Forelimb muscle (tissue), 1 donor: ENCODE data around the gene C3orf20. TPM values are rescaled to one million over a fixed set of nuclear protein-coding genes. Genes with fewer than 3 reads are reported as not detected.

Experiments
- DNase-seq: peaks from one replicate; pipeline ENCODE4 v3.0.0-alpha.2; 2013; ENCODE audit warnings: low read depth
- polyA plus RNA-seq: library from polyadenylated mRNA; unstranded; fragments of 120-200 nt; gene quantifications from one replicate; pipeline ENCODE4 v1.2.1, GENCODE V29; 2013; ENCODE audit not compliant: insufficient read length

The C3orf20 gene
- polyA plus RNA-seq, 1 donor = 0.11 TPM

GRCh38 chr3:14773281-14773680, 98.3 kb downstream of the C3orf20 start:
- no peak for DNase-seq

DNA sequence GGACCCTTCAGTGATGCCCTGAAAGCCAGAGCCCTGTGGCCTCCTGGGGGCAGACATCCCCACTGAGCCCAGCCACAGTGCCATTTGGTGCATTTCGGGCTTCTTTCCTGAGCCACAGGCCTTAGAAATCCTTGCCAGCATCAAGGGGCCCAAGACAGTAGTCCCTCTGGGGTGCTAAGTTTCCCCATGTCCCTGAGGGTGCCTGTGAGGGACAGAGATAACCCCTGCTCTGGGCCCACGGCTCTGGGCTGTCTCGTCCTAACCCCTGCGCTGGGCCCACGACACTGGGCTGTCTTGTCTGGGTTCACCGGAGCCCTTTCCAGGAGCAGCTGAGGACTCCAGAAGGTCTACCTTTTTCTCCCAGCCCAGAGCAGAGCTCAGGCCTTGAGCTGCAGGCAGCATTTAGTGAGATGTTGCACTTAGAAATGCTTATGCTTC, 98.8 kb downstream of the C3orf20 start:
- DNase-seq = no peak

- DNase-seq = no peak
Observed at GRCh38 chr3:14774431-14774830, 99.5 kb downstream of the C3orf20 start.

- DNase-seq = no peak
Observed at GRCh38 chr3:14775011-14775410, 100.1 kb downstream of the C3orf20 start.

- DNase-seq = no peak
Observed at GRCh38 chr3:14775563-14775962, 100.6 kb downstream of the C3orf20 start.

- DNase-seq = no peak
Observed at GRCh38 chr3:14779069-14779685, 104.2 kb downstream of the C3orf20 start.

DNA sequence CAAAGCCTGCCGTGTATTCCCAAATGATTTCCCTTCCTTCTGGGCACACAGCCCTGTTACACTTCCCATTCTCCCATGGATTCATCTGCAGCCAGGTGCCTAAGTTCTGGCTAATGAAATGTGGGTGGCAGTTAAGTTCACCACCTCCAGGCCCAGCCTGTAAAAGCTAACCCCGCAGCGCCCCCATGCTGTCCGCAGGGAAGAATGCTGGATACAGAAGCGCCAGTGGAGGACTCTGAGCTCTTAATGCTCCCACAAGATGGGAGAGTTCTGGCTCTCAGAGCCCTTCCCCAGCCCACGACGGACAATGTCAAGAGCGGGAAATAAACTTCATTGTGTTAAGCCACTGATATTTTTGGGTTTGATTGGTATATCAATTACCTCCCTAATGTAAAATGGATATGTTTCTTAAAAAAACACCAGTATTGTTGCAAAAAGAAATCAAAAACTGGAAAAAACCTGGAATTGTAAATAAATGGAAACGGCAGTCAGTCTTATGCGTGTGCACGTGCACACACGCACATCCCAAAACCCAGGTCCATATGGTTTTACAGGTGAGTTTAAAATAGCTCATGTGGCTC, 106.1 kb downstream of the C3orf20 start:
- no peak for DNase-seq

DNA sequence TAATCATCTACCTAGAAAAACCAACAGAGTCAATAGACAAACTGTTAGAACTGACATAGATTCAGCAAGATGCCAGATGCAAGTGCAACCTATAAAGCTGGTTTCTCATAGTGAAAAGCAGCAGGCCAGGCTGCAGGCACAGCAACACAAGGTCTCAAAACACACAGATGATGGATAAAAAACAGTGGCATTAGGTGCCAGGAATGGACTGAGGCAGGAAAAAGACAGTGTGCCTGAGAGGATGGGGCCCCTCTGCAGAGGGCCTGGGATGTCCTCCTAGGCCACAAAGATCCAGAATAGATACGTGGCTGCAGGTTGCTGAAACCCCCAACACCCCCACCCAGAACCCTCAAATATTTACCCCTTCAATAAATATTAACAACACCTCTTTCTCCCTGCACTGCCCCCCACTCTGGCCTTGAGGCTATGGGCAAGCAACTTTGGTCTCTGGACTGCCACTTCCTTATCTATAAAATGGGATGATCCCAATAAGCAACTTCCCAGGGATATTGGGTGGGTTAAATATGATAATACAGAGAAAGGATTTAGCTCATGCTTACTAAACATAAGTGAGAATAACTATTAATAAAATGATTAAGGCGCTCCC, 108.6 kb downstream of the C3orf20 start:
- no peak for DNase-seq

DNA sequence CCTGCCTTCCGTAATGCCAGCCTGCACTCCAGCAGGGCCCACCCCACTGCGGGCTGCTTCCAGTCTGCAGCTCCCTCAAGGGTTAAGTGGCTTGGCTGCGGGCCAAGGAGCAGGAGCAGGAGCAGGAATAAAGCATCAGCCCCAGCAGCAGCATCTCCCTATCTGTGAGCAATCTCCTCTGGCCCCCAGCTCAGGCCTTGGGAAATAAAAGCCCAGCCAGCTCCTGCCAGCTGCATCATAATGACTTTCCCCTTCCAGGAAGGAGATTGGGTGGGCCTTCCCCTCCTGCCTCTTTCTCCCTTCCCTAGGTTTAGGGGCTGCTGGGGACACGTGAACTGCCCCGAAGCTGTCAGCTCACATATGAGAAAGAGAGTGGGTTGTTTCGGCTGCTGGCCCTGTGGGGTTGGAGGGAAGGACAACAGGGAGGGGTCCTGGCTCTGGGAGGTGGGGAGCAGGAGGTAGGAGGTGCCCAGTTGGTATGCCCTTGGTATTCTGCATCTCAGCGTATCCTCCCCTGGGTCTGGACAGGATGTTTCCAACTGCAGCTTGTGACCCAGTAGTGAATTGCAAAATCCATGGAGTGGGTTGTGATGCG, 109.2 kb downstream of the C3orf20 start:
- no peak for DNase-seq

DNA sequence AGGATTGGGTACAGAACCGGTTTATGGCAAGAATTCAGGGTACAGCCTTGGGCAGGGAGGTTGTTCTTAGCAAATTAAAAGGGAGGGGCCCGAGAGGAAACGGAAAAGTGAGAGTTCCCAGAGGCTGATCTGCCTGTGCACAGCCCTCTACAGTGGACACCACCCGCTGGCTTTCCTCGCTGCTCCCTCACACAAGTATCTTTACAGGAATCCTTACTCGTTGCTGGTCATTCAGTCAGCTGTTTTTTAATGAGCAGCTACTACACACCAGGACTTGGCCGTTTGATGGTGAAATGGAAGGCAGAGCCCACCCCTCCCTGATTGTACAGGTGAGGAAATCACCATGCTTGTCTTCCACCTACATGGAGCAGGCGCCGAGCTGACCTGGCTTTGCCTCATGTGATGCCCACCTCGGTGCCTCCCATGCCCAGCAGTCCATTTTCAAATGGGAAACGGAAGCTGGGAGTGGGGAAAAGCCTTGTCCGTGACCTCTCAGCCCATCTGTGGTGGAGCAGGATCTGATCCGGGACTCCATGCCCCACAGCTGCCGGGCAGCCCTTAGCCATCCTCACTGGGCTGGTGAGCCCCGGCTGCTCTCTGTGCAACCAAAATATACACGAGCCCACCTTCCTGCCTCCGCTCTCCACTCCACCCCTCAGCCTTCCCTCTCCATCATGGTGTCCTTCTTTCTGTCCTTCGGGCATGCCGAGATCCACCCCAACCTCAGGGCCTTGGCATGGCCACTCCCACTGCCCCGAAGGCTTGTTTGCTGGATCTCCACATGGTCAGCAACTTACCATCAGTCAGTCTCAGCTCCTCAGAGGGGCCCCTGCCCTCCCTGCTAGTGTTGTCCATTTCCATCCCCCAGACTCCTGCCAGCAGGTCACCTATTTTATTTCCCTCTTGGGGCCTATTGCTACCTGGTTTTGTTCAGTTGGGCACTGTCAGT, 110.5 kb downstream of the C3orf20 start:
- DNase-seq = no peak

DNA sequence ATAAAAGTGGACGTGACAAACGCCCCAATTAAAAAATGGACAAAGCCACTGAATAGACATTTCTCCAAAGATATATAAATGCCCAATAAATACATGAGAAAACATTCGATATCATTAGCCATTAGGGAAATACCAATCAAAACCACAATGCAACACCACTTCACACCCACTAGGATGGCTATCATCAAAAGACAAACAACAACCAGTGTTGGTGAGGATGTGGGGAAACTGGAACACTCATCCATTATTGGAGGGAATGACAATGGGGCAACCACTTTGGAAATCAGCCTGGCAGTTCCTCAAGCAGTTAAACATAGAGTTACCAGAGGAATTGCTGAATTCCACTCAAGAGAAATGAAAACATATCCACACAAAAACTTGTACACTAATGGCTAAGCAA, 111.4 kb downstream of the C3orf20 start:
- DNase-seq = no peak

GRCh38 chr3:14787630-14788029, 112.7 kb downstream of the C3orf20 start:
- no peak for DNase-seq

DNA sequence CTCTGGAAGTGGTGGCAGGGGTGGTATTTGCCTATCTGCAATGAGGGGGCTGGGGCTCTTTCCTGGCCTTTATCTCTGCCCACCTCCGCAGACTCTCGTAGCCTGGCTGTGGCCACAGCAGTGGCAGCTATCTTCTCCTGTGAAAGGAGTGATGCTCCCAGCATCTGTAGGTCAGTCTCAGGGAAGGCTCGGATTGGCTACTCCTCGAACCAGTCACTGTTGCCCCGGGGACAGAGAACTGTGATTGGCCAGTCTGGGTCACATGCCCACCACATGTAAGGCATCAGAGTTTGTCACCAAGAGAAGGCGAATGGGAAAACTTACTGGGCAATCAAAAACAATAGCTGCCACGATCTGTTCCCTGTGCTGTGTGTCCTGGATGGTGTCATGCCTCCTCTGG, 113.7 kb downstream of the C3orf20 start:
- no peak for DNase-seq

GRCh38 chr3:14789221-14789620, 114.3 kb downstream of the C3orf20 start:
- DNase-seq = no peak

DNA sequence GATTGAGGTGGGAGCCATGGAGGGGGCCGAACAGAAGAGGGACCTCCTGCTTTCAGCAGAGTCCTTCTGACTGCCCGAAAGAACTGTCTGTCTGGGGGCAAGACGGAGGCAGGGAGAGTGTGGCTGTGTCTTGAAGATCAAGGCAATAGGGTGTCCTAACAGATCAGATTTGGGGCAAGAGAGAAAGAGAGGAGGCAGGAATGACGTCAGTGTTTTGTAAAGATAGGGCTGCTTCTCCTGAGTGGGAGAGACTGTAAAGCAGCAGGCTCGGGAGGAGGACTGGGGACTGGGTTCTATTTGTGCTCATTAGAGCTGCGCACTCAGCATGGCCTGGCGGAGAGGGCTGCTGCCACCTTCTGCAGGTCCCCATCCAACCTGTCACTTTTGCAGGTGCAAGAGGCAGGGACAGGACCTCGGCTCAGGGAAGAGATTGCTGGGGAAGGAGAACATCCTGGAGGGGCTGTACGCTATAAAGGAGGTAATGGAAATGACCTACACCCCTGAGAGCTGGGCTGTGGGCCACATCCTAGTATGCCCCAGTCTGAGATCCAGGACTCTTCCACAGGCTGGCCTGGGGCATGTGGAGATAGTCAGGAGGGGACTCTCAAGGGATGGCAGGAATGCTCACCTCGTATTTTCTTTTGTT, 114.8 kb downstream of the C3orf20 start:
- DNase-seq = no peak

GRCh38 chr3:14791343-14791945, 116.5 kb downstream of the C3orf20 start:
- no peak for DNase-seq

DNA sequence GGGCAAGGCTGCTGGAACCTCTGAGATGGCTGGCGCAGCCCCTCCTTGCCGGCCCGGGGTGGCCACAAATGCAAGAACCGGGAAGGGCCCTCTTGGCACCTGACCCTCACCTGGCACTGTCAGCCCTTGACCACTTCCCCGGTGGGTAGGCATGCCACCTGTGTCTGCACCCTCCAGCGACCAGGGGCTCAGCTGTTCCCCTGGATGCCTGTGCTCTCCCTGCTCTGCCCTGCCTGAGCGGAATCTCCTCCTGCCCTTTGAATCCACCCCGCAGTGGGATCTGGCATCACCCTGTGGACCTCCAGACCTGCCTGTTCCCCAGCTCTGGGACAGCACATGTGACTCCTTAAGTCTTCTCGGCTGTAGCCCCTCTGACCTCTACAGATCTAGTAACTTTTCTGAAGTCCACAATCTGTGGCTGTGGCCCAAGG, 117.8 kb downstream of the C3orf20 start:
- DNase-seq = no peak

GRCh38 chr3:14793126-14793857, 118.4 kb downstream of the C3orf20 start:
- no peak for DNase-seq

DNA sequence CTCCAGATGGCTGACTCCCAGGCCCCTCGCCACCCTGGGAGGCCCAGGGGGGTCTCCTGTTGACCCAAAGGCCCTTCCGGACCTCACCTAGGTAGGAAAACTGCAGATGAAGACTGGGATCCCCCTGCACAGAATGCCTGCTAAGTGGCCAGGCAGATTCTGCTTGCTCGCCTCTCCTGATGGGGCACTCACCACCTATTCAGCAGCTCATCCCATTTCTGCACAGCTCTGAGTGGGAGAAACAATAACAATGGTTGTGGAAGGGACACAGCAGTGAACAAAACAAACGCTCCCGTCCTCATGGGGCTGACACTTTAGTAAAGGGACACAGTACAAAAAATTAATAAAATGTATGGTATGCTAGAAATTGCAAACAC, 118.9 kb downstream of the C3orf20 start:
- DNase-seq = no peak

- no peak for DNase-seq
Observed at GRCh38 chr3:14794435-14794834, 119.5 kb downstream of the C3orf20 start.
